Gastrocnemius medialis (tissue), 4 donors: ENCODE results near the gene PCDH9. TPM values are rescaled to one million over a fixed set of nuclear protein-coding genes. Genes with fewer than 3 reads are reported as not detected.

Experiments
- ATAC-seq, 2 donors: fragments of 150-250 bp; one replicate each; pipeline ENCODE4 v1.9.1; 2016
- DNase-seq, 2 donors: peaks; one replicate each; pipeline ENCODE4 v3.0.0-alpha.2; 2019
- H3K27ac ChIP-seq, 4 donors: fragments of 200-600 bp; sonication (generic); 1 replicate in 1 of 4; 2 replicates in 3 of 4; pipeline ENCODE4 v1.5.1; 2016 to 2018; ENCODE audit warnings: mild to moderate bottlenecking in 2 of 4, moderate library complexity in 1 of 4
- H3K27me3 ChIP-seq, 3 donors: fragments of 200-600 bp; sonication (generic) in 2 of 3; 1 replicate in 1 of 3; 2 replicates in 2 of 3; pipeline versions ENCODE4 v1.5.1 to v1.6.0; 2016 to 2019; ENCODE audit warnings: mild to moderate bottlenecking in 1 of 3, moderate library complexity in 1 of 3
- H3K36me3 ChIP-seq, 2 donors: fragments of 200-600 bp; sonication (generic) in 1 of 2; one replicate each; pipeline ENCODE4 v1.5.1; 2017 to 2018
- H3K4me1 ChIP-seq, 2 donors: fragments of 200-600 bp; sonication (generic) in 1 of 2; one replicate each; pipeline ENCODE4 v1.5.1; 2016 to 2017; ENCODE audit warnings: mild to moderate bottlenecking in 2 of 2
- H3K4me3 ChIP-seq, 4 donors: fragments of 200-600 bp; sonication (generic) in 3 of 4; 1 replicate in 1 of 4; 2 replicates in 3 of 4; pipeline ENCODE4 v1.5.1; 2016 to 2019; ENCODE audit warnings: mild to moderate bottlenecking in 2 of 4
- H3K9me3 ChIP-seq, 3 donors: fragments of 200-600 bp; sonication (generic) in 2 of 3; 1 replicate in 1 of 3; 2 replicates in 2 of 3; pipeline ENCODE4 v1.5.1; 2016 to 2019
- POLR2A ChIP-seq, 2 donors: fragments of 450-650 bp; IDR thresholded peaks; one replicate each; pipeline ENCODE4 v1.6.1; 2017; ENCODE audit warnings: antibody characterized with exemption in 2 of 2, mild to moderate bottlenecking in 2 of 2, moderate library complexity in 2 of 2
- in situ Hi-C, 4 donors: fragments of 200-750 bp; cut with MboI; loops; one replicate each; pipeline versions ENCODE4 v1.15.0 to v1.8.0; 2017; ENCODE audit warnings: low sequenced_read_pairs in 4 of 4
- intact Hi-C: fragments of 100-400 bp; cut with DNase I; formaldehyde crosslinking; loops from one replicate; pipeline ENCODE4 v1.15.1; 2023; ENCODE audit warnings: low total_unique reads
- total RNA-seq, 4 donors: library from RNA; depleted of rRNA; stranded (reverse); fragments of >200 nt; gene quantifications; one replicate each; pipeline versions ENCODE4 v1.1.0 to v1.2.3, GENCODE V29; 2016
- TF ChIP-seq, protein P1 (sequence below), 5 experiments: fragments of 450-650 bp in 3 of 5; fragments of 200-600 bp in 2 of 5; sonication (generic) in 2 of 5; IDR thresholded peaks in 4 of 5; conservative IDR thresholded peaks in 1 of 5; 1 replicate in 4 of 5; 2 replicates in 1 of 5; pipeline ENCODE4 v1.5.1; 2016 to 2019; ENCODE audit warnings: antibody characterized with exemption in 5 of 5, mild to moderate bottlenecking in 3 of 5, moderate library complexity in 3 of 5

PCDH9 gene
- total RNA-seq, 4 donors from 2014 or later: 1.4 to 2.1 (median 1.9) TPM

- Histone ChIP-seq H3K4me3 (no peak overlapping the region), H3K27ac (no peak overlapping the region)
- intact Hi-C loops: no loop called here
These were observed 881.1 kb downstream of the PCDH9 start for GRCh38 chr13:66348745-66349690.

DNA sequence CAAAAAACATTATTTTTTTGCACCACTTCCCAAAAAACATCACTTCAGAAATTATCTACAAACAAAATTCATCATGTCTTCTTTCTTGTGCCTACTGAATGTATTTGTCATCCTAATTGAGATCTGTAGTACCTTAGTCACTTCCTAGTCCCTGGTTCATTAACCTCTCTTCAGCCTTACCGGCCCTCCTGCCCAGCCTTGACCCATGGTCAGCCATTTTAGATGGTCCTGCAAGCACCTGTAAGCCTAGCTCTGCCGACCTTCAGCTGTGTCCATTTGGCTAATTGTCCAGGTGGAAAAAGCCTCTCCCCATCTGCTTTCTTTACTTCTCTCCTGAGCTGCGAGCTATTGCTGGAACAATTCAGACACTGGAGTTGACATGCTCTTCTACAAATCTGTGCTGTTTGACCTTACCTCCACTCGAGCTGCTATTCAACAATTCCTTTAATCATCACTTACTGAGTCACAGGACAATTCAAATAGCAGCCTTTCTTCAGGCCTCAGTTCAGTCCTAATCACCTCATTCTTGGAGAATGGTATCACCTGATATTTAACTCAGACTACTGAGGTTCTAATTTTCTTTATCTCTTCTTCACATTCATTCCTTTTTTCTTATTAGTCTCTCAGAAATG, 882.5 kb downstream of the PCDH9 start:
- no peak for ATAC-seq
- Histone ChIP-seq H3K4me3 (no peak overlapping the region), H3K9me3 (no peaks in the 10 kb centered on the region), H3K27ac (no peak overlapping the region), H3K27me3 (no peaks in the 10 kb centered on the region), H3K4me1 (no peaks in the 10 kb centered on the region), H3K36me3 (no peaks in the 10 kb centered on the region)
- TF ChIP-seq, protein P1, sequence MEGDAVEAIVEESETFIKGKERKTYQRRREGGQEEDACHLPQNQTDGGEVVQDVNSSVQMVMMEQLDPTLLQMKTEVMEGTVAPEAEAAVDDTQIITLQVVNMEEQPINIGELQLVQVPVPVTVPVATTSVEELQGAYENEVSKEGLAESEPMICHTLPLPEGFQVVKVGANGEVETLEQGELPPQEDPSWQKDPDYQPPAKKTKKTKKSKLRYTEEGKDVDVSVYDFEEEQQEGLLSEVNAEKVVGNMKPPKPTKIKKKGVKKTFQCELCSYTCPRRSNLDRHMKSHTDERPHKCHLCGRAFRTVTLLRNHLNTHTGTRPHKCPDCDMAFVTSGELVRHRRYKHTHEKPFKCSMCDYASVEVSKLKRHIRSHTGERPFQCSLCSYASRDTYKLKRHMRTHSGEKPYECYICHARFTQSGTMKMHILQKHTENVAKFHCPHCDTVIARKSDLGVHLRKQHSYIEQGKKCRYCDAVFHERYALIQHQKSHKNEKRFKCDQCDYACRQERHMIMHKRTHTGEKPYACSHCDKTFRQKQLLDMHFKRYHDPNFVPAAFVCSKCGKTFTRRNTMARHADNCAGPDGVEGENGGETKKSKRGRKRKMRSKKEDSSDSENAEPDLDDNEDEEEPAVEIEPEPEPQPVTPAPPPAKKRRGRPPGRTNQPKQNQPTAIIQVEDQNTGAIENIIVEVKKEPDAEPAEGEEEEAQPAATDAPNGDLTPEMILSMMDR (IDR thresholded peaks at IDR 0.05 in 4 of 5, conservative IDR thresholded peaks at IDR 0.05 in 1 of 5): no peak
- TF ChIP-seq POLR2A (IDR thresholded peaks at IDR 0.05): no peak
- intact Hi-C loops: no loop called here
- in situ Hi-C loops: no loop called here
- no peak for DNase-seq

More at GRCh38 chr13:66348745-66349690, 881.1 kb downstream of the PCDH9 start:
- no peaks in the 10 kb centered on the region for H3K9me3 ChIP-seq
- DNase-seq: no peak
- no peaks in the 10 kb centered on the region for H3K36me3 ChIP-seq
- in situ Hi-C loops: no loop called here
- TF ChIP-seq POLR2A (IDR thresholded peaks at IDR 0.05): no peak
- TF ChIP-seq, protein P1 (IDR thresholded peaks at IDR 0.05 in 4 of 5, conservative IDR thresholded peaks at IDR 0.05 in 1 of 5): no peak
- no peaks in the 10 kb centered on the region for H3K27me3 ChIP-seq
- ATAC-seq: no peak
- H3K4me1 ChIP-seq: no peaks in the 10 kb centered on the region

DNA sequence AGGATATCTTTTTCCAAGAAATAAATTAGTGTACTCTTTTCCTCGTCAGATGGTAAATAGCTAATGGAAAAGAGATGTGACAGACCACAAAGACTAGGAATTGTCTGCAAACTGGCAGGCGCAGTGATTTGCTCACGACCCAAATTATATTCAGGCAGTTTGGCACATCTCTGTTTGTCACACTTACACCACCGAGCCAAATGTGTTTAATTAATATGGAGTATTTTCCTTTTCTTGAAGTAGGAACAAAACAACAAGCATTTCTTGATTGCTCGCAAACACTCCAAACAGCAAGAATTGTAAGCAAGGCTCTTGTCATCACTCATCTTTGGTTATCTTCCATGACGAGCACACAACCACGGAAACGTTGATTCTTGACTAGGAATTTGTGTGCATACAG, 884.2 kb downstream of the PCDH9 start:
- in situ Hi-C loops: no loop called here
- no peak for TF ChIP-seq POLR2A (IDR thresholded peaks at IDR 0.05)
- TF ChIP-seq, protein P1 (IDR thresholded peaks at IDR 0.05 in 4 of 5, conservative IDR thresholded peaks at IDR 0.05 in 1 of 5): no peak
- ATAC-seq: no peak

GRCh38 chr13:66345518-66345810, 884.7 kb downstream of the PCDH9 start:
- H3K27me3 ChIP-seq: no peaks in the 10 kb centered on the region
- no peaks in the 10 kb centered on the region for H3K9me3 ChIP-seq
- H3K27ac ChIP-seq: no peak overlapping the region
- TF ChIP-seq, protein P1 (IDR thresholded peaks at IDR 0.05 in 4 of 5, conservative IDR thresholded peaks at IDR 0.05 in 1 of 5): no peak
- TF ChIP-seq POLR2A (IDR thresholded peaks at IDR 0.05): no peak
- ATAC-seq (no peak), DNase-seq (no peak)
- in situ Hi-C loops (no loop called here), intact Hi-C loops (no loop called here)
- H3K4me3 ChIP-seq: no peak overlapping the region
- no peaks in the 10 kb centered on the region for H3K36me3 ChIP-seq
- no peaks in the 10 kb centered on the region for H3K4me1 ChIP-seq

More for the DNA sequence above, 884.2 kb downstream of the PCDH9 start:
- DNase-seq: no peak
- Histone ChIP-seq H3K9me3 (no peaks in the 10 kb centered on the region), H3K4me3 (no peak overlapping the region), H3K4me1 (no peaks in the 10 kb centered on the region), H3K27ac (no peak overlapping the region), H3K27me3 (no peaks in the 10 kb centered on the region), H3K36me3 (no peaks in the 10 kb centered on the region)
- intact Hi-C loops: no loop called here
